Right lung (tissue), 5 donors: ENCODE data around the gene HMGB1. TPM values are rescaled to one million over a fixed set of nuclear protein-coding genes. Genes with fewer than 3 reads are reported as not detected.

Experiments used
- DNase-seq, 2 donors: peaks; one replicate each; pipeline ENCODE4 v3.0.0-alpha.2; 2013
- polyA plus RNA-seq, 5 donors: library from polyadenylated mRNA; unstranded; fragments of 120-200 nt; gene quantifications; one replicate each; pipeline versions ENCODE4 v1.2.1 to v1.2.3, GENCODE V29; 2013; ENCODE audit warnings: inconsistent platforms in 1 of 5, low replicate concordance in 1 of 5; ENCODE audit not compliant: insufficient read length in 5 of 5, insufficient read depth in 1 of 5

HMGB1 gene
- polyA plus RNA-seq, 5 donors = 728 to 1,099 (median 838) TPM

- DNase-seq = peak; percentile 87 to 88
Observed at GRCh38 chr13:30408319-30409101, 57.2 kb downstream of the HMGB1 start.

DNA sequence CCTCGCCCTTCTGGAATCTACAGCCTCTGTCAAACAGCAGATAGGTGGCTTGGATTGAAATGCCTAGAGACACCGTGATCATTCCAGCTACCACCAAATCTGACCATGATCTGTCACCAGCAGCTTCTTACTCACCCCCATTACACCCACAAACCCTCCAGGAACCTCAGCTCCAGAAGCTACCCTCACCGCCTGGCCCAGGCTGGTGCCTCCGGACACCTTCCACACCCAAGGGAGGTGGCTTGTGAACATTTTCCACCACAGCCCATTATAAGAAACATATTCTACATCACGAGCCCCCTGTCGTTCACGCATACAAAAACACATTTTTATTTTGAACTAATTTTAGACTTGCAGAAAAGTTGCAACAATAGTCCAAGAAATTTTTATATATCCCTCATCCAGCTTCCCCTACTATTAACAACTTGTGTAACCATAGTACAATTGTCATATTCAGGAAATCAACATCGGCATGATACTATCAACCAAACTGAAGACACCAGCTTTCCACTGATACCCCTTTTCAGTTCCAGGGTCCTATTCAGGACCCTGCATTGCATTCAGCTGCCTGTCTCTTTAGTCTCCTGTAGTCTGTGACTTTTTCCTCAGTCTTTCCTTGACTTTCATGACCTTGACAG is 58.8 kb downstream of the HMGB1 start:
- DNase-seq = no peak

Other genes starting within 250 kb of the HMGB1 start
- gene KATNAL1, start 158.4 kb downstream of the HMGB1 start, polyA plus RNA-seq = 10 to 100 TPM in 4 of 5 donors, 1 to 10 TPM in 1; 9.5 to 17.3 (median 15.8) TPM
- under 1 TPM; 0.35 to 0.81 (median 0.61) TPM for gene UBE2L5, start 43.4 kb downstream of the HMGB1 start, polyA plus RNA-seq
- gene USPL1, start 152.0 kb upstream of the HMGB1 start, polyA plus RNA-seq = 10 to 100 TPM; 23.1 to 34.0 (median 28.0) TPM